ENCODE data around the gene SPOCK1. TPM values are rescaled to one million over a fixed set of nuclear protein-coding genes. Genes with fewer than 3 reads are reported as not detected.

The SPOCK1 gene
- total and polyA plus RNA-seq, 2 experiments from 2014 or later = 8.2 to 10.5 TPM

DNA sequence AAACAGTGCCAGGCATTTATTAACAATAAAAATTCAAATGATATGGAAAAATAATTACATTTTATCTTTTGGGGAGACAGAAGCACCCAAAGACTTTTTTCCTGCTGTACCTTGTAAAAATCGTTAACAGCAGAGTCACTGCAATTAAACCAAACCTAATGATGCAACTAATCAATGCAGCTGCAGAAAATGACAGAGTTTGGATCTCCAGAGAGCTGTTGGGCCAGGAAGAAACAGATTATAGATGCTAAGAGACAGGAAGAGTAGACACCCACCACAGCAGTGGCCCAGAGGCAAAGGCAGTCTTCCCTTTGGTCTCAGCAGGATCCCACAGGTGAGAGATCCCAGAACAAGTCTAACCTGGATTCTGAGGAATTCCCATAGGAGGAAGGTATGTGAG is 53.0 kb downstream of the SPOCK1 start:
- H3K79me2 ChIP-seq (replicated peaks; ENCODE audit: insufficient read depth) = no peaks in the 10 kb centered on the region
- no peaks in the 10 kb centered on the region for H4K20me1 ChIP-seq (replicated peaks; ENCODE audit: insufficient read depth)
- H3K4me1 ChIP-seq (ENCODE audit: insufficient read depth) = no peaks in the 10 kb centered on the region
- no peaks in the 10 kb centered on the region for H3K36me3 ChIP-seq (ENCODE audit: insufficient read depth)
- no peaks in the 10 kb centered on the region for H3K27me3 ChIP-seq (ENCODE audit: insufficient read depth)
- H2AFZ ChIP-seq = no peak overlapping the region
- H3K4me2 ChIP-seq = no peak overlapping the region
- H3K4me3 Mint-ChIP-seq = no peak overlapping the region
- no peak overlapping the region for H3K27ac ChIP-seq (ENCODE audit: low read depth)
- TF ChIP-seq CREB1 (CRISPR knock-in tag; IDR thresholded peaks at IDR 0.05; ENCODE audit: low read depth) = no peak
- no peak for TF ChIP-seq EZH2 (IDR thresholded peaks at IDR 0.05; ENCODE audit: low read depth, unreplicated experiment)
- no peak for TF ChIP-seq EZH2phosphoT487 (IDR thresholded peaks at IDR 0.05; ENCODE audit: unreplicated experiment)
- TF ChIP-seq JUNB (IDR thresholded peaks at IDR 0.05; ENCODE audit: unreplicated experiment) = no peak
- no peak for TF ChIP-seq ETS1 (IDR thresholded peaks at IDR 0.05)
- TF ChIP-seq, protein P1, sequence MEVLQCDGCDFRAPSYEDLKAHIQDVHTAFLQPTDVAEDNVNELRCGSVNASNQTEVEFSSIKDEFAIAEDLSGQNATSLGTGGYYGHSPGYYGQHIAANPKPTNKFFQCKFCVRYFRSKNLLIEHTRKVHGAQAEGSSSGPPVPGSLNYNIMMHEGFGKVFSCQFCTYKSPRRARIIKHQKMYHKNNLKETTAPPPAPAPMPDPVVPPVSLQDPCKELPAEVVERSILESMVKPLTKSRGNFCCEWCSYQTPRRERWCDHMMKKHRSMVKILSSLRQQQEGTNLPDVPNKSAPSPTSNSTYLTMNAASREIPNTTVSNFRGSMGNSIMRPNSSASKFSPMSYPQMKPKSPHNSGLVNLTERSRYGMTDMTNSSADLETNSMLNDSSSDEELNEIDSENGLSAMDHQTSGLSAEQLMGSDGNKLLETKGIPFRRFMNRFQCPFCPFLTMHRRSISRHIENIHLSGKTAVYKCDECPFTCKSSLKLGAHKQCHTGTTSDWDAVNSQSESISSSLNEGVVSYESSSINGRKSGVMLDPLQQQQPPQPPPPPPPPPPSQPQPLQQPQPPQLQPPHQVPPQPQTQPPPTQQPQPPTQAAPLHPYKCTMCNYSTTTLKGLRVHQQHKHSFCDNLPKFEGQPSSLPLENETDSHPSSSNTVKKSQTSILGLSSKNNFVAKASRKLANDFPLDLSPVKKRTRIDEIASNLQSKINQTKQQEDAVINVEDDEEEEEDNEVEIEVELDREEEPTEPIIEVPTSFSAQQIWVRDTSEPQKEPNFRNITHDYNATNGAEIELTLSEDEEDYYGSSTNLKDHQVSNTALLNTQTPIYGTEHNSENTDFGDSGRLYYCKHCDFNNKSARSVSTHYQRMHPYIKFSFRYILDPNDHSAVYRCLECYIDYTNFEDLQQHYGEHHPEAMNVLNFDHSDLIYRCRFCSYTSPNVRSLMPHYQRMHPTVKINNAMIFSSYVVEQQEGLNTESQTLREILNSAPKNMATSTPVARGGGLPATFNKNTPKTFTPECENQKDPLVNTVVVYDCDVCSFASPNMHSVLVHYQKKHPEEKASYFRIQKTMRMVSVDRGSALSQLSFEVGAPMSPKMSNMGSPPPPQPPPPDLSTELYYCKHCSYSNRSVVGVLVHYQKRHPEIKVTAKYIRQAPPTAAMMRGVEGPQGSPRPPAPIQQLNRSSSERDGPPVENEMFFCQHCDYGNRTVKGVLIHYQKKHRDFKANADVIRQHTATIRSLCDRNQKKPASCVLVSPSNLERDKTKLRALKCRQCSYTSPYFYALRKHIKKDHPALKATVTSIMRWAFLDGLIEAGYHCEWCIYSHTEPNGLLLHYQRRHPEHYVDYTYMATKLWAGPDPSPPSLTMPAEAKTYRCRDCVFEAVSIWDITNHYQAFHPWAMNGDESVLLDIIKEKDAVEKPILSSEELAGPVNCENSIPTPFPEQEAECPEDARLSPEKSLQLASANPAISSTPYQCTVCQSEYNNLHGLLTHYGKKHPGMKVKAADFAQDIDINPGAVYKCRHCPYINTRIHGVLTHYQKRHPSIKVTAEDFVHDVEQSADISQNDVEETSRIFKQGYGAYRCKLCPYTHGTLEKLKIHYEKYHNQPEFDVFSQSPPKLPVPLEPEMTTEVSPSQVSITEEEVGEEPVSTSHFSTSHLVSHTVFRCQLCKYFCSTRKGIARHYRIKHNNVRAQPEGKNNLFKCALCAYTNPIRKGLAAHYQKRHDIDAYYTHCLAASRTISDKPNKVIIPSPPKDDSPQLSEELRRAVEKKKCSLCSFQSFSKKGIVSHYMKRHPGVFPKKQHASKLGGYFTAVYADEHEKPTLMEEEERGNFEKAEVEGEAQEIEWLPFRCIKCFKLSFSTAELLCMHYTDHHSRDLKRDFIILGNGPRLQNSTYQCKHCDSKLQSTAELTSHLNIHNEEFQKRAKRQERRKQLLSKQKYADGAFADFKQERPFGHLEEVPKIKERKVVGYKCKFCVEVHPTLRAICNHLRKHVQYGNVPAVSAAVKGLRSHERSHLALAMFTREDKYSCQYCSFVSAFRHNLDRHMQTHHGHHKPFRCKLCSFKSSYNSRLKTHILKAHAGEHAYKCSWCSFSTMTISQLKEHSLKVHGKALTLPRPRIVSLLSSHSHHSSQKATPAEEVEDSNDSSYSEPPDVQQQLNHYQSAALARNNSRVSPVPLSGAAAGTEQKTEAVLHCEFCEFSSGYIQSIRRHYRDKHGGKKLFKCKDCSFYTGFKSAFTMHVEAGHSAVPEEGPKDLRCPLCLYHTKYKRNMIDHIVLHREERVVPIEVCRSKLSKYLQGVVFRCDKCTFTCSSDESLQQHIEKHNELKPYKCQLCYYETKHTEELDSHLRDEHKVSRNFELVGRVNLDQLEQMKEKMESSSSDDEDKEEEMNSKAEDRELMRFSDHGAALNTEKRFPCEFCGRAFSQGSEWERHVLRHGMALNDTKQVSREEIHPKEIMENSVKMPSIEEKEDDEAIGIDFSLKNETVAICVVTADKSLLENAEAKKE (CRISPR knock-in tag; IDR thresholded peaks at IDR 0.05) = no peak
- no peak for TF ChIP-seq STAT1 (IDR thresholded peaks at IDR 0.05; ENCODE audit: unreplicated experiment)
- no peak for TF ChIP-seq ZNF331 (CRISPR knock-in tag; IDR thresholded peaks at IDR 0.05; ENCODE audit: low read depth)
- TF ChIP-seq, protein P2, sequence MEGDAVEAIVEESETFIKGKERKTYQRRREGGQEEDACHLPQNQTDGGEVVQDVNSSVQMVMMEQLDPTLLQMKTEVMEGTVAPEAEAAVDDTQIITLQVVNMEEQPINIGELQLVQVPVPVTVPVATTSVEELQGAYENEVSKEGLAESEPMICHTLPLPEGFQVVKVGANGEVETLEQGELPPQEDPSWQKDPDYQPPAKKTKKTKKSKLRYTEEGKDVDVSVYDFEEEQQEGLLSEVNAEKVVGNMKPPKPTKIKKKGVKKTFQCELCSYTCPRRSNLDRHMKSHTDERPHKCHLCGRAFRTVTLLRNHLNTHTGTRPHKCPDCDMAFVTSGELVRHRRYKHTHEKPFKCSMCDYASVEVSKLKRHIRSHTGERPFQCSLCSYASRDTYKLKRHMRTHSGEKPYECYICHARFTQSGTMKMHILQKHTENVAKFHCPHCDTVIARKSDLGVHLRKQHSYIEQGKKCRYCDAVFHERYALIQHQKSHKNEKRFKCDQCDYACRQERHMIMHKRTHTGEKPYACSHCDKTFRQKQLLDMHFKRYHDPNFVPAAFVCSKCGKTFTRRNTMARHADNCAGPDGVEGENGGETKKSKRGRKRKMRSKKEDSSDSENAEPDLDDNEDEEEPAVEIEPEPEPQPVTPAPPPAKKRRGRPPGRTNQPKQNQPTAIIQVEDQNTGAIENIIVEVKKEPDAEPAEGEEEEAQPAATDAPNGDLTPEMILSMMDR (conservative IDR thresholded peaks at IDR 0.05; ENCODE audit: low read depth in 2 of 2) = no peak
- no peak for TF ChIP-seq REST (IDR thresholded peaks at IDR 0.05; ENCODE audit: unreplicated experiment)
- TF ChIP-seq ZNF114 (CRISPR knock-in tag; IDR thresholded peaks at IDR 0.05) = no peak
- TF ChIP-seq POLR2AphosphoS5 (IDR thresholded peaks at IDR 0.05; ENCODE audit: low read depth) = no peak
- TF ChIP-seq NANOG (IDR thresholded peaks at IDR 0.05; ENCODE audit: borderline replicate concordance) = no peak
- H3K4me1 Mint-ChIP-seq = peaks cover 4% of the 10 kb centered on the region; the same call in 2 of the 3 replicates
- H3K27ac Mint-ChIP-seq = no peak overlapping the region
- DNase-seq (ENCODE audit: low spot score) (no peak), ATAC-seq (no peak)
- no peak overlapping the region for H3K4me3 ChIP-seq
- peaks cover 5% of the 10 kb centered on the region for H3K27me3 Mint-ChIP-seq (ENCODE audit: insufficient read depth, low read depth, poor library complexity)
- no peaks in the 10 kb centered on the region for H3K36me3 Mint-ChIP-seq (ENCODE audit: low read depth)
- no peaks in the 10 kb centered on the region for H3F3A ChIP-seq (replicated peaks; ENCODE audit: low read depth)
- 0 out of 2 replicates have a peak, but pooled peaks cover 6% of the 10 kb centered on the region for H3K9me2 ChIP-seq (ENCODE audit: insufficient read depth)
- no peaks in the 10 kb centered on the region for H3K9me3 Mint-ChIP-seq

All from GM23338 (cell line).